ENCODE data around the gene CD300LD. TPM values are rescaled to one million over a fixed set of nuclear protein-coding genes. Genes with fewer than 3 reads are reported as not detected.

CD300LD gene
- polyA plus RNA-seq, 1 of the 3 experiments (the other 2 are of a cell fraction), result not detected

GRCh38 chr17:74566132-74566753, 25.8 kb downstream of the CD300LD start:
- Histone ChIP-seq H3K4me1 (ENCODE audit: control insufficient read depth in 1 of 2, insufficient read depth in 2 of 2, low read depth in 1 of 2, low read length in 1 of 2) (no peaks in the 10 kb centered on the region), H3K9me3 (no peaks in the 10 kb centered on the region), H3K4me3 (ENCODE audit: low read depth in 2 of 2, low read length in 1 of 2) (no peak overlapping the region; a peak in 1 of 4 replicates), H3K79me2 (ENCODE audit: insufficient read depth) (no peaks in the 10 kb centered on the region), H2AFZ (ENCODE audit: low read depth) (no peak overlapping the region), H3K9me2 (no peaks in the 10 kb centered on the region), H3K9ac (no peak overlapping the region), H3K27me3 (ENCODE audit: insufficient read depth) (no peaks in the 10 kb centered on the region), H3K27ac (ENCODE audit: low read depth in 2 of 2, low read length in 1 of 2) (no peak overlapping the region), H3K36me3 (replicated peaks in 1 of 2; ENCODE audit: control insufficient read depth in 1 of 2, insufficient read depth in 2 of 2, low read length in 1 of 2) (no peaks in the 10 kb centered on the region), H4K20me1 (ENCODE audit: insufficient read depth) (no peaks in the 10 kb centered on the region), H3F3A (replicated peaks; ENCODE audit: insufficient read depth) (no peaks in the 10 kb centered on the region), H3K4me2 (no peak overlapping the region)
- ChIA-PET POLR2A (interaction anchor here (1.4 kb wide), 1 partner anchor 171 kb away, joined by 3 read pairs; the partner anchor contains the start of gene RAB37), CTCF (interaction anchor here (0.5 to 3.8 kb wide), 82 partner anchors 11 to 506 kb away, joined by 3 to 104 read pairs (median 4); partner anchors contain the start of genes CD300C, CD300E, CD300LB and CD300LD)
- peak; percentile 82 for DNase-seq
- TF ChIP-seq ELF1 (IDR thresholded peaks at IDR 0.05), result no peak
- TF ChIP-seq TCF12 (IDR thresholded peaks at IDR 0.05), result no peak
- peak; percentile 31; the same call in 1 of the 2 replicates for TF ChIP-seq SMC3 (IDR thresholded peaks at IDR 0.05; ENCODE audit: low read depth, low read length)
- TF ChIP-seq JUND (IDR thresholded peaks at IDR 0.05), result no peak
- no peak for TF ChIP-seq FOXJ3 (CRISPR knock-in tag; IDR thresholded peaks at IDR 0.05)
- TF ChIP-seq MXI1 (IDR thresholded peaks at IDR 0.05; ENCODE audit: low read depth, low read length), result no peak
- TF ChIP-seq EP300 (IDR thresholded peaks at IDR 0.05; ENCODE audit: borderline replicate concordance in 1 of 2, low read depth in 1 of 2, low read length in 1 of 2), result no peak
- TF ChIP-seq, protein P1, sequence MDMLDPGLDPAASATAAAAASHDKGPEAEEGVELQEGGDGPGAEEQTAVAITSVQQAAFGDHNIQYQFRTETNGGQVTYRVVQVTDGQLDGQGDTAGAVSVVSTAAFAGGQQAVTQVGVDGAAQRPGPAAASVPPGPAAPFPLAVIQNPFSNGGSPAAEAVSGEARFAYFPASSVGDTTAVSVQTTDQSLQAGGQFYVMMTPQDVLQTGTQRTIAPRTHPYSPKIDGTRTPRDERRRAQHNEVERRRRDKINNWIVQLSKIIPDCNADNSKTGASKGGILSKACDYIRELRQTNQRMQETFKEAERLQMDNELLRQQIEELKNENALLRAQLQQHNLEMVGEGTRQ (IDR thresholded peaks at IDR 0.05; ENCODE audit: borderline replicate concordance, low read depth, low read length), result no peak
- TF ChIP-seq RFX5 (IDR thresholded peaks at IDR 0.05; ENCODE audit: low read length), result no peak
- no peak for TF ChIP-seq MEF2A (IDR thresholded peaks at IDR 0.05; ENCODE audit: borderline replicate concordance, low read depth)
- TF ChIP-seq YY1 (IDR thresholded peaks at IDR 0.05; ENCODE audit: low read depth), result no peak
- TF ChIP-seq EZH2phosphoT487 (IDR thresholded peaks at IDR 0.05; ENCODE audit: borderline replicate concordance, low read depth), result no peak
- TF ChIP-seq, protein P2, sequence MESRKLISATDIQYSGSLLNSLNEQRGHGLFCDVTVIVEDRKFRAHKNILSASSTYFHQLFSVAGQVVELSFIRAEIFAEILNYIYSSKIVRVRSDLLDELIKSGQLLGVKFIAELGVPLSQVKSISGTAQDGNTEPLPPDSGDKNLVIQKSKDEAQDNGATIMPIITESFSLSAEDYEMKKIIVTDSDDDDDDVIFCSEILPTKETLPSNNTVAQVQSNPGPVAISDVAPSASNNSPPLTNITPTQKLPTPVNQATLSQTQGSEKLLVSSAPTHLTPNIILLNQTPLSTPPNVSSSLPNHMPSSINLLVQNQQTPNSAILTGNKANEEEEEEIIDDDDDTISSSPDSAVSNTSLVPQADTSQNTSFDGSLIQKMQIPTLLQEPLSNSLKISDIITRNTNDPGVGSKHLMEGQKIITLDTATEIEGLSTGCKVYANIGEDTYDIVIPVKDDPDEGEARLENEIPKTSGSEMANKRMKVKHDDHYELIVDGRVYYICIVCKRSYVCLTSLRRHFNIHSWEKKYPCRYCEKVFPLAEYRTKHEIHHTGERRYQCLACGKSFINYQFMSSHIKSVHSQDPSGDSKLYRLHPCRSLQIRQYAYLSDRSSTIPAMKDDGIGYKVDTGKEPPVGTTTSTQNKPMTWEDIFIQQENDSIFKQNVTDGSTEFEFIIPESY (IDR thresholded peaks at IDR 0.05; ENCODE audit: borderline replicate concordance, low read depth), result no peak
- no peak for TF ChIP-seq TEAD4 (IDR thresholded peaks at IDR 0.05; ENCODE audit: borderline replicate concordance, insufficient read depth)
- TF ChIP-seq, protein P3, sequence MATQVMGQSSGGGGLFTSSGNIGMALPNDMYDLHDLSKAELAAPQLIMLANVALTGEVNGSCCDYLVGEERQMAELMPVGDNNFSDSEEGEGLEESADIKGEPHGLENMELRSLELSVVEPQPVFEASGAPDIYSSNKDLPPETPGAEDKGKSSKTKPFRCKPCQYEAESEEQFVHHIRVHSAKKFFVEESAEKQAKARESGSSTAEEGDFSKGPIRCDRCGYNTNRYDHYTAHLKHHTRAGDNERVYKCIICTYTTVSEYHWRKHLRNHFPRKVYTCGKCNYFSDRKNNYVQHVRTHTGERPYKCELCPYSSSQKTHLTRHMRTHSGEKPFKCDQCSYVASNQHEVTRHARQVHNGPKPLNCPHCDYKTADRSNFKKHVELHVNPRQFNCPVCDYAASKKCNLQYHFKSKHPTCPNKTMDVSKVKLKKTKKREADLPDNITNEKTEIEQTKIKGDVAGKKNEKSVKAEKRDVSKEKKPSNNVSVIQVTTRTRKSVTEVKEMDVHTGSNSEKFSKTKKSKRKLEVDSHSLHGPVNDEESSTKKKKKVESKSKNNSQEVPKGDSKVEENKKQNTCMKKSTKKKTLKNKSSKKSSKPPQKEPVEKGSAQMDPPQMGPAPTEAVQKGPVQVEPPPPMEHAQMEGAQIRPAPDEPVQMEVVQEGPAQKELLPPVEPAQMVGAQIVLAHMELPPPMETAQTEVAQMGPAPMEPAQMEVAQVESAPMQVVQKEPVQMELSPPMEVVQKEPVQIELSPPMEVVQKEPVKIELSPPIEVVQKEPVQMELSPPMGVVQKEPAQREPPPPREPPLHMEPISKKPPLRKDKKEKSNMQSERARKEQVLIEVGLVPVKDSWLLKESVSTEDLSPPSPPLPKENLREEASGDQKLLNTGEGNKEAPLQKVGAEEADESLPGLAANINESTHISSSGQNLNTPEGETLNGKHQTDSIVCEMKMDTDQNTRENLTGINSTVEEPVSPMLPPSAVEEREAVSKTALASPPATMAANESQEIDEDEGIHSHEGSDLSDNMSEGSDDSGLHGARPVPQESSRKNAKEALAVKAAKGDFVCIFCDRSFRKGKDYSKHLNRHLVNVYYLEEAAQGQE (IDR thresholded peaks at IDR 0.05; ENCODE audit: low read depth, low read length), result no peak
- TF ChIP-seq RAD21 (IDR thresholded peaks at IDR 0.05; ENCODE audit: low read length), result peak; percentile 74
- no peak for TF ChIP-seq CHD2 (IDR thresholded peaks at IDR 0.05; ENCODE audit: low read length, partially characterized antibody)
- no peak for TF ChIP-seq TAF1 (IDR thresholded peaks at IDR 0.05; ENCODE audit: borderline replicate concordance, low read depth, low read length)
- TF ChIP-seq, protein P4, sequence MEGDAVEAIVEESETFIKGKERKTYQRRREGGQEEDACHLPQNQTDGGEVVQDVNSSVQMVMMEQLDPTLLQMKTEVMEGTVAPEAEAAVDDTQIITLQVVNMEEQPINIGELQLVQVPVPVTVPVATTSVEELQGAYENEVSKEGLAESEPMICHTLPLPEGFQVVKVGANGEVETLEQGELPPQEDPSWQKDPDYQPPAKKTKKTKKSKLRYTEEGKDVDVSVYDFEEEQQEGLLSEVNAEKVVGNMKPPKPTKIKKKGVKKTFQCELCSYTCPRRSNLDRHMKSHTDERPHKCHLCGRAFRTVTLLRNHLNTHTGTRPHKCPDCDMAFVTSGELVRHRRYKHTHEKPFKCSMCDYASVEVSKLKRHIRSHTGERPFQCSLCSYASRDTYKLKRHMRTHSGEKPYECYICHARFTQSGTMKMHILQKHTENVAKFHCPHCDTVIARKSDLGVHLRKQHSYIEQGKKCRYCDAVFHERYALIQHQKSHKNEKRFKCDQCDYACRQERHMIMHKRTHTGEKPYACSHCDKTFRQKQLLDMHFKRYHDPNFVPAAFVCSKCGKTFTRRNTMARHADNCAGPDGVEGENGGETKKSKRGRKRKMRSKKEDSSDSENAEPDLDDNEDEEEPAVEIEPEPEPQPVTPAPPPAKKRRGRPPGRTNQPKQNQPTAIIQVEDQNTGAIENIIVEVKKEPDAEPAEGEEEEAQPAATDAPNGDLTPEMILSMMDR (IDR thresholded peaks at IDR 0.05), result peak; percentile 22
- no peak for TF ChIP-seq GABPA (IDR thresholded peaks at IDR 0.05; ENCODE audit: low read depth)
- 20% methylated on average over 9 of the region's 9 CpGs for WGBS (ENCODE audit: low lambda C conversion rate)
